ENCODE measurements around the gene ARHGAP33.

GRCh38 chr19:35830986-35831385 lies 55.6 kb downstream of the ARHGAP33 start:
- TF ChIP-seq RAD21 (conservative IDR thresholded peaks at IDR 0.05 in 1 of 2, IDR thresholded peaks at IDR 0.05 in 1 of 2) = no peak
- no peak for TF ChIP-seq CTCF (IDR thresholded peaks at IDR 0.05)
- no peak for TF ChIP-seq TP53 (CRISPR knock-in tag; IDR thresholded peaks at IDR 0.05)
- TF ChIP-seq POLR2A (IDR thresholded peaks at IDR 0.05; ENCODE audit: low read length) = no peak
- TF ChIP-seq NPAS2 (CRISPR knock-in tag; IDR thresholded peaks at IDR 0.05; ENCODE audit: borderline replicate concordance) = no peak
- no peak for TF ChIP-seq CHD4 (IDR thresholded peaks at IDR 0.05; ENCODE audit: borderline replicate concordance)
- TF ChIP-seq REST (IDR thresholded peaks at IDR 0.05) = no peak
- TF ChIP-seq BHLHE40 (IDR thresholded peaks at IDR 0.05; ENCODE audit: low read depth, low read length) = no peak

Measured in A549 (cell line).